Colonic mucosa (tissue), 4 donors: Measurements from ENCODE around the gene FAM24A. TPM values are rescaled to one million over a fixed set of nuclear protein-coding genes. Genes with fewer than 3 reads are reported as not detected.
"Not testable (repeated sequence)": the region's sequence is repeated elsewhere in the genome, so short reads cannot be mapped to it uniquely, and the experiment has no call there.

Experiments
- DNase-seq: peaks from one replicate; pipeline ENCODE4 v3.0.0-alpha.2; 2020
- H3K27ac ChIP-seq: fragments of 200-600 bp; one replicate; pipeline ENCODE4 v1.8.0; 2021
- H3K27me3 ChIP-seq: fragments of 200-600 bp; one replicate; pipeline ENCODE4 v1.8.0; 2021
- H3K36me3 ChIP-seq: fragments of 200-600 bp; one replicate; pipeline ENCODE4 v1.8.0; 2021
- H3K4me1 ChIP-seq: fragments of 200-600 bp; one replicate; pipeline ENCODE4 v1.8.0; 2021; ENCODE audit warnings: mild to moderate bottlenecking
- H3K4me3 ChIP-seq: fragments of 200-600 bp; one replicate; pipeline ENCODE4 v1.8.0; 2021
- H3K9ac ChIP-seq, 2 donors: one replicate each; pipeline ENCODE4 v1.7.0; 2013; ENCODE audit warnings: control low read depth in 2 of 2, low read depth in 2 of 2, low read length in 2 of 2
- H3K9me3 ChIP-seq: fragments of 200-600 bp; one replicate; pipeline ENCODE4 v1.8.0; 2021
- intact Hi-C: fragments of 100-400 bp; cut with DNase I; formaldehyde crosslinking; loops from one replicate; pipeline ENCODE4 v1.14.1; 2022
- total RNA-seq, 2 donors: library from RNA; stranded (reverse); fragmentation: NEBNext Ultra II Directional in 1 of 2; extraction: Animal tissue kit (Norgen Biotek cat#: 25700) in 1 of 2; gene quantifications; one replicate each; pipeline ENCODE4 v1.2.1, GENCODE V29; 2021
- TF ChIP-seq, protein P1 (sequence below): fragments of 200-600 bp; IDR thresholded peaks from one replicate; pipeline ENCODE4 v1.8.0; 2022; ENCODE audit warnings: antibody characterized with exemption, mild to moderate bottlenecking
- donor health status: healthy.
- donor health status: DM: no; HTN: no; CAD: no.
- donor health status: DM: no; HTN: no; CAD: no.

FAM24A gene
- total RNA-seq, 2 donors from 2014 or later: not detected

DNA sequence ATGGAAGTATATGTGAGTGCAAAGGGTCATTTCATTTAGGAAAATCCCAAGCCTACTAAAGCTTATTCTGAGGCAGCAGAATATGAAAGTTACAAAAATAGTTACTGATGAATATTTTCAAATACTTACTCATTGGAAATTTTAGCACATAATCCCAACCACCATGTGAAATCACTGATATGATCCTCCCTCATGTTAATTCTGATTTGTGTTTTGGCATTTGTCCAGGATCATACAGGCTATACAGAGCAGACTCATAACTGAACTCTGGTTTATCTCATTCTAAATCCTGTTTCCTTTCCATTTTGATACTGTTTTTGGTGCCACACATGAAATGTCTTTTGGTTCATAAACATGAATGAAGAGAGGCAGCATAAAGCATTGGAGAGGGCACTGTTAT, 27.6 kb upstream of the FAM24A start:
- Histone ChIP-seq H3K4me1 (no peaks in the 10 kb centered on the region), H3K27ac (no peak overlapping the region), H3K36me3 (no peaks in the 10 kb centered on the region), H3K9me3 (no peaks in the 10 kb centered on the region), H3K4me3 (no peak overlapping the region), H3K9ac (no peak overlapping the region), H3K27me3 (no peaks in the 10 kb centered on the region)
- DNase-seq: no peak
- intact Hi-C loops: no loop called here
- TF ChIP-seq, protein P1, sequence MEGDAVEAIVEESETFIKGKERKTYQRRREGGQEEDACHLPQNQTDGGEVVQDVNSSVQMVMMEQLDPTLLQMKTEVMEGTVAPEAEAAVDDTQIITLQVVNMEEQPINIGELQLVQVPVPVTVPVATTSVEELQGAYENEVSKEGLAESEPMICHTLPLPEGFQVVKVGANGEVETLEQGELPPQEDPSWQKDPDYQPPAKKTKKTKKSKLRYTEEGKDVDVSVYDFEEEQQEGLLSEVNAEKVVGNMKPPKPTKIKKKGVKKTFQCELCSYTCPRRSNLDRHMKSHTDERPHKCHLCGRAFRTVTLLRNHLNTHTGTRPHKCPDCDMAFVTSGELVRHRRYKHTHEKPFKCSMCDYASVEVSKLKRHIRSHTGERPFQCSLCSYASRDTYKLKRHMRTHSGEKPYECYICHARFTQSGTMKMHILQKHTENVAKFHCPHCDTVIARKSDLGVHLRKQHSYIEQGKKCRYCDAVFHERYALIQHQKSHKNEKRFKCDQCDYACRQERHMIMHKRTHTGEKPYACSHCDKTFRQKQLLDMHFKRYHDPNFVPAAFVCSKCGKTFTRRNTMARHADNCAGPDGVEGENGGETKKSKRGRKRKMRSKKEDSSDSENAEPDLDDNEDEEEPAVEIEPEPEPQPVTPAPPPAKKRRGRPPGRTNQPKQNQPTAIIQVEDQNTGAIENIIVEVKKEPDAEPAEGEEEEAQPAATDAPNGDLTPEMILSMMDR: no peak

DNA sequence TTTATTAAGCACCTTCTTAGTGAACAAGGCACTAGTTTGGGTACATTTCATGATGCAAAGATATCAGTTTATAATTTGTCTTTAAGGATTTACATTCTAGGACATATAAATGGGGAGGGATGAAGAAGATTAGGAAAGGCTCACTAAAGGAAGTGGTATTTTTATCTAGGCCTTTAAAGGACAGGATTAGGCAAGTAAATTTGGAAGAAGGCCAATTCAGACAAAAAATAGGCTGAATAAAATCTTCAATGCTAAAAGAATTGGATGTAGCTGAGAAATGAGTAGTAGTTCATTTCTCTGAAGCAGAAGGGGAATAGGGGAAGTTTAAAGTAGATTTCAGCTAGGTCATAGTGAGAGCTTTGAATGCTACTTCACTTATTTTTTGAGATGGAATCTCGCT, 26.2 kb upstream of the FAM24A start:
- TF ChIP-seq, protein P1: no peak
- Histone ChIP-seq H3K9me3 (no peaks in the 10 kb centered on the region), H3K36me3 (no peaks in the 10 kb centered on the region), H3K9ac (no peak overlapping the region), H3K27ac (no peak overlapping the region), H3K27me3 (no peaks in the 10 kb centered on the region), H3K4me1 (no peaks in the 10 kb centered on the region), H3K4me3 (no peak overlapping the region)
- intact Hi-C loops: no loop called here
- DNase-seq: no peak

DNA sequence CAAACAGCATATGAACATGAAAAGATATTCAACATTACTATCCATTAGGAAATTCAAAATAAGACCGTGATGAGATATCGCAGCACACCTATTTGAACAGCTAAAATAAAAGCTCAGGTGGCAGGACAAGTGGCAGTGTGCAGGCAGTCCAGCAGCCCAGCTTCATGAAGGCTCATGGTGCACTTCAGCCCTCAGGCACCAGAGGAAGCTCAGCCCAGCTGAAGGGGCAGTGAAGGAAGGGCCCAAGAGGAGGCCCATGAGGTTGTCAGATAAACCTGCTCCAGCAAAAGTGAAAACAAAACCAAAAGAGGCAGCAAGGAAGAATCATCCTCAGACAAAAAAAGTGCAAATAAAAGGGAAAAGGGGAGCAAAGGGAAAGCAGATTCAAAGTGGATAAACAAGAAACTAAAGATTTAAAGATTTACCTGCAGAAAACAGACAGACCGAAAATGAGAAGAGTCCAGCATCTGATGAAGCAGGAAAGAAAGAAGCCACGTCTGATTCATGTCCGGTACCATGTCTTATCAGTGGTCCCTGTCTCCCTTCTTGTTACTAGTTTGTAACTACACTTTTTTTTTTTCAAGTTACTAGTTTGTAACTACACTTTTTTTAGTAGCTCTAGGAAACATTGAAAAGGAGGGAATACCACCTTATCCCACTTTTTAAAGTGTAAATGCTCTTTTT, 16.0 kb upstream of the FAM24A start:
- no peaks in the 10 kb centered on the region for H3K9me3 ChIP-seq
- H3K9ac ChIP-seq: no peak overlapping the region
- H3K4me1 ChIP-seq: no peaks in the 10 kb centered on the region
- no peak for DNase-seq
- TF ChIP-seq, protein P1: no peak
- no peak overlapping the region for H3K27ac ChIP-seq
- H3K36me3 ChIP-seq: no peaks in the 10 kb centered on the region
- intact Hi-C loops: no loop called here
- no peaks in the 10 kb centered on the region for H3K27me3 ChIP-seq
- no peak overlapping the region for H3K4me3 ChIP-seq

DNA sequence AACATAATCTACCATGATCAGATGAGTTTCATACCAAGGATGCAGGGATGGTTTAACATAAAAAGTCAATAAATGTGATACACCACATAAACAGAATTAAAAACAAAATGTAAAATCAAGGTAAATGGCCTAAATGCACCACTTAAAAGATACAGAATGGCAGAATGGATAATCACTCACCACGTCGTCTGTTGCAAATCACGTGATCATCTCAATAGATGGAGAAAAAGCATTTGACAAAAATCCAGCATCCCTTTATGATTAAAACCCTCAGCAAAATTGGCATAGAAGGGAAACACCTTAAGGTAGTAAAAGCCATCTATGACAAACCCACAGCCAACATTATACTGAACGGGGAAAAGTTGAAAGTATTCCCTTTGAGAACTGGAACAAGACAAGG, 6.5 kb upstream of the FAM24A start:
- intact Hi-C loops, H3K27ac ChIP-seq, H3K27me3 ChIP-seq, H3K9ac ChIP-seq, DNase-seq, H3K36me3 ChIP-seq, H3K4me1 ChIP-seq, H3K4me3 ChIP-seq, H3K9me3 ChIP-seq: not testable (repeated sequence)

DNA sequence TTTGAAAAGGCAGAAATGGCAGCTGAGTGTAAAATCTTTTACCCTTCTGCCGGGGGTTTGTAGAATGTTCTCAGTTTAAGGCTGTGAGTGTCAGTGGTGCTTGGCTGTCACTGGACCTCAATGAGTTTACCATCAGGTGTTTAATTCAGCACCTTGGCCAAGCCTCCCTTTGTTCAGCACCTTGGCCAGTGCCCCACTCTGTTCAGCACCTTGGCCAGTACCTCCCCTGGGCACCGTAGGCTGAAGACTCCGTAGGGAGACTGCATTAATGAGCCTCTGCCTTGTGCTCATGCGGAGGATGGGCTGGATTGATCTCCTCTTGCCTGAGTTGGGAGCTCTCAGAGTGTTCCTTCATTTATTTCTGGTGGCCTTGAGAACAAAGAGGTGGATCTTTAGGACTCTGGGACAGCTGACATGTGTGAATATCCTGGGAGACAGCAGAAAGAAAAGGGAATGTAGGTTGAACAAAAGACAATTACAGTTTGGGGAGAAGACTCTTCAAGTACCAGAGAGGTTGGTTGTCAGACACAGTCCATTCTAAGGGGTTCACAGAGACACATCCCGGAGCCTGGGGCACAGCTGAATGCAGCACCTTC, 1.6 kb downstream of the FAM24A start:
- no peak overlapping the region for H3K4me3 ChIP-seq
- peak; percentile 40 for DNase-seq
- no peak overlapping the region for H3K27ac ChIP-seq
- no peaks in the 10 kb centered on the region for H3K27me3 ChIP-seq
- TF ChIP-seq, protein P1: no peak
- intact Hi-C loops: no loop called here
- H3K9ac ChIP-seq: no peak overlapping the region
- no peaks in the 10 kb centered on the region for H3K4me1 ChIP-seq
- H3K36me3 ChIP-seq: no peaks in the 10 kb centered on the region
- no peaks in the 10 kb centered on the region for H3K9me3 ChIP-seq

DNA sequence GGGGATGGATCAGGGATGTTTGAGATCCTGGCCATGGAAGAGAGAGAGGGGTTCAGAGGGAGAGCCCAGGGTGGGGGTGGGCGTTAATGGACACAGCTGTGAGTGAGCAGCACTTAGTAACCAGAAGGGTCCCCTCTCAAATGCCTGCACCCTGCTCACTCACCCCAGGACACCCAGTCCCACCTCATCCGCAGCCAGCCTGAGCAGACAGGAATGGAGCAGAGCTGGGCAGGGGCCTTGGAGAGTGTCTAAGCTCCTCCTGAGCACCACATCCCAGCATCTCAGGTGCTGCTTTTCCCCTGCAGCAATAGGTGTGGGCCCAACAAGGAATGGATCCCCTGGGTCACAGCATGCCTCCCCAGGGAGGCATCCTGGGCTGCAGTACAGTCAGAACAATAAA, 5.3 kb downstream of the FAM24A start:
- DNase-seq: no peak
- H3K9ac ChIP-seq: no peak overlapping the region
- intact Hi-C loops: no loop called here

More for the DNA sequence above, 5.3 kb downstream of the FAM24A start:
- Histone ChIP-seq H3K27ac (no peak overlapping the region), H3K4me3 (no peak overlapping the region), H3K36me3 (no peaks in the 10 kb centered on the region), H3K4me1 (no peaks in the 10 kb centered on the region), H3K27me3 (no peaks in the 10 kb centered on the region), H3K9me3 (no peaks in the 10 kb centered on the region)
- TF ChIP-seq, protein P1: no peak
